GM20431 (cell line): ENCODE data around the gene IPO7.
"Not testable (repeated sequence)": the region's sequence is repeated elsewhere in the genome, so short reads cannot be mapped to it uniquely, and the experiment has no call there.

Source experiments
- in situ Hi-C: fragments of 300-500 bp; cut with MseI, MboI; formaldehyde crosslinking; loops from one replicate; pipeline ENCODE4 v1.15.0; 2020; ENCODE audit warnings: low sequenced_read_pairs; ENCODE audit not compliant: unreplicated experiment

IPO7 gene

GRCh38 chr11:9397746-9398680 lies 13.6 kb downstream of the IPO7 start:
- in situ Hi-C loops: no loop called here

- in situ Hi-C loops: no loop called here
Measured at GRCh38 chr11:9399466-9399865, 15.0 kb downstream of the IPO7 start.

- in situ Hi-C loops: not testable (repeated sequence)
Measured at GRCh38 chr11:9401884-9402283, 17.4 kb downstream of the IPO7 start.

GRCh38 chr11:9428706-9429105 lies 44.3 kb downstream of the IPO7 start:
- in situ Hi-C loops: no loop called here

- in situ Hi-C loops: no loop called here
Measured at GRCh38 chr11:9438611-9439010, 54.2 kb downstream of the IPO7 start.

GRCh38 chr11:9446230-9446629 lies 61.8 kb downstream of the IPO7 start:
- in situ Hi-C loops: no loop called here

GRCh38 chr11:9448576-9449352 lies 64.3 kb downstream of the IPO7 start:
- in situ Hi-C loops: no loop called here

GRCh38 chr11:9452023-9452422 lies 67.6 kb downstream of the IPO7 start:
- in situ Hi-C loops: not testable (repeated sequence)

- in situ Hi-C loops: no loop called here
Measured at GRCh38 chr11:9455722-9456121, 71.3 kb downstream of the IPO7 start.

- in situ Hi-C loops: no loop called here
Measured at GRCh38 chr11:9459667-9460321, 75.3 kb downstream of the IPO7 start.

GRCh38 chr11:9460322-9461062 lies 76.0 kb downstream of the IPO7 start, which contains the start of gene ZNF143:
Gene ZNF143 (plus strand): TSS chr11:9461012. CDS start chr11:9471309, 10,297 bp downstream.
- in situ Hi-C loops: no loop called here

GRCh38 chr11:9461063-9461759 lies 76.8 kb downstream of the IPO7 start:
- in situ Hi-C loops: no loop called here

- in situ Hi-C loops: no loop called here
Measured at GRCh38 chr11:9461760-9462134, 77.3 kb downstream of the IPO7 start.

- in situ Hi-C loops: no loop called here
Measured at GRCh38 chr11:9462172-9462799, 77.8 kb downstream of the IPO7 start.

- in situ Hi-C loops: no loop called here
Measured at GRCh38 chr11:9462806-9463537, 78.5 kb downstream of the IPO7 start.

GRCh38 chr11:9470765-9471164 lies 86.3 kb downstream of the IPO7 start:
- in situ Hi-C loops: no loop called here

GRCh38 chr11:9473408-9473807 lies 89.0 kb downstream of the IPO7 start:
- in situ Hi-C loops: no loop called here

GRCh38 chr11:9479899-9480298 lies 95.4 kb downstream of the IPO7 start:
- in situ Hi-C loops: no loop called here
